NCI-H146 treated with DMSO at 0.1 percent for 48 hours (cell line): ENCODE results near the gene USP7.

Source experiments
- DNase-seq: peaks from one replicate; lab custom pipeline; 2025; ENCODE audit not compliant: unreplicated experiment; lab: John Stamatoyannopoulos, UW

The USP7 gene

DNA sequence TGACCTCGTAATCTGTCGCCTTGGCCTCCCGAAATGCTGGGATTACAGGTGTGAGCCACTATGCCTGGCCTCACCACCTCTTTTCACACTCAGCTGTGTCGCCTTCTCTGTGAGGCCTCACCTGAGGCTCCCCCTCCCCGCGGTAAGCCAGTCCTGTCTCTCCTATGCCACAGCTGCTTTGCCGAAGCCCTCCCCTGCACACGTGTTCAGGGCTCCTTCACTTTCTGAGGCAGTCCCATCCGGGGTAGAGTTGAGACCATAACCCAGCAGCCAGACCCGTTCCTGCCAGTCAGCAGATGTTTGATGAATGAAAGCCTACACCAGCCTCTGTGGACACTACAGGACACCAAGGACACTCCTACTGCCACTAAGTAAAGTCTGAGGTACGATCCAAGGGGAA lies 10.6 kb downstream of the USP7 start:
- DNase-seq: no peak

DNA sequence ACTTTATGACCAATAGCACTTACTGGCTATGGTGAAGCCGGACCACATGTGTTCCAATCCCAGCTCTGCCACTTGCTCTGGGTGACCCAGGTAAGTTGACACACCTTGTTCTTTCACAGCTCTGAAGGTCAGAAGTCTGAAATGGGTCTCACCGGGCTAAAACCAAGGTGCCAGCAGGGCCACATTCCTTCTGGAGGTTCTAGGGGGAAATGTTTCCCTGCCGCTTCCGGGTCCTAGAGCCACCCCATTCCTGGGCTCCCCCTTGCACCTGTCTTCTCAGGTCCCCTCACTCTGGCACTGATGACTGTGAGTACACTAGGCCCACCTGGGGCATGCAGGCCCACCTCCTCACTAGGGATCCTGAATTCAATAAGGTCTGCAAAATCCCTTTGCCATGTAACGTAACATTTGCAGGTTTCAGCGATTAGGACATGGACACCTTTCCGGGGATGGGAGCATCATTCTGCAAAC lies 11.4 kb downstream of the USP7 start:
- no peak for DNase-seq

DNA sequence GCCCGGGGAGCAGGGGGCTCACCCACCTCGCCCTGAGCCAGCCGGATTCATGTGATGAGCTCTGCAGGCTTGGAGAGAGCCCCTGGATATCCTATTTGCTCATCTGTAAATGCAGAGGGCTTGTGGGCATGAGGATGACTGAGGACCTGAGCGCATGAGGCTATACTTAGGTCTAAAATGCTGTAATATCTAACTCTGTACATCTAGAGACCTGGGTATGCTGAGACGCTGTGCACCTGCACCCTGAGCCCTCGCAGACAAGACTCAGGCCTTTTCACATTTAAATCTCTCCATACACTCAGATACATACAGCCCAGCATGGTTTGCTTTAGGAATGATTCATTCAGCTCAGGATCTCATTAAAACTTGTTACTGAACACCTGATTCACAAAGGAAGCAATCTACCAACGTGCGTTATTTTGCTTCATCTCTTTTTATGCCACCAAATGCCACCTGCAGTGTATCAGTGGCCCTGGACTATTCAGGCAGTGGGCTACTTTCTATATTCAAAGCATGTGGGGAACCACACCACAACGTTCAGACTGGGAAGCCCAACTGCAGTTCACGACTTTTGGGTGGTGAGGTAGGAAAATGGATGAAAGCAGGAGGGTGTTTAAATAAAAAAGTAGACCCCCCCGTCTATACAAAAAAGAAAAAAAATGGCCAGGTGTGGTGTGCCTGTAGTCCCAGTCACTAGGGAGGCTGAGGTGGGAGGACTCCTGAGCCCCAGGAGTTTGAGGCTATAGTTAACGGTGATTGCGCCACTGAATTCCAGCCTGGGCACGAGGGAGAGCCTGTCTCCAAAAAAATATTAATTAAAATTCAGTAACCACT lies 12.0 kb downstream of the USP7 start:
- DNase-seq: peak; percentile 24

- DNase-seq: no peak
Observed at GRCh38 chr16:8950580-8951077, 13.1 kb downstream of the USP7 start.

DNA sequence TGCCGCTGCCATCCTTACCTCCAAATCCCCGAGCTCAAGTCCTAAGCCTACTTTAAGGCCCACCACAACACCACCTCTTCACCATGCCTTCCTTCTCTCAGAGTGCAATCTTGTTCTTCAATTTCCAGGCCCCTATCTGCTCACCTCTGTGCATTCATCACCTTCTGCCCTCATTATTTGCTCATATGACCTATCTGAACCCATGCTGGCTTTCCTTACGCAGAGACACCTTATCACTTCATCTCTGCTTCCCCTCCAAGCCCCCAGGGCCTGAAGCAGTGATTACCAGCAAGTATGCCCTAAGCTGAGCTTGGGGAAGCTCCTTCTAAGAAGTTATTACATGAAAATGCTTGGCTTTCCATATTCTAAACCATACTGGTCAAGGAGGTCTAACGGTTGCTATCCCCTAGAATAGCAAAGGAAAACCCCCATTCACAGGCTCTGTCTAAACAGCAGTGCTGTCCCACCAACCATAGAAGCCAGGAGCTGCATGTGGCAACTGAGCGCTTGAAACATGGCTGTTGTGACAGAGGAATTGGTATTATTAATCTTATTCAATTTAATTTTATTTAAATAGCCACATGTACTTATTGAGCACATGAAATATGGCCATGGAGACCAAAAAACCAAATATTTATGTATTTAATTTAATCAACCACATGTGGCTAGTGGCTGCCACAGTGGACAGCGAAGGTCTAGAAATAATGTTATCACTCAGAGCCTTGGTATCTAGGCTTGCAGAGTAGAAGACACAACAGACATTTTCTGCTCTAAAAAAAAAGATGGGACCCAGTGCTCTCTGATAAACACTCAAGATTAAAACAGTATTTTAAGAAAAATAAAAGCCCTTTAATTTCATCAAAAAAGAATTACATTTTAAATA lies 13.9 kb downstream of the USP7 start:
- no peak for DNase-seq

GRCh38 chr16:8948831-8949230 lies 14.9 kb downstream of the USP7 start:
- no peak for DNase-seq

DNA sequence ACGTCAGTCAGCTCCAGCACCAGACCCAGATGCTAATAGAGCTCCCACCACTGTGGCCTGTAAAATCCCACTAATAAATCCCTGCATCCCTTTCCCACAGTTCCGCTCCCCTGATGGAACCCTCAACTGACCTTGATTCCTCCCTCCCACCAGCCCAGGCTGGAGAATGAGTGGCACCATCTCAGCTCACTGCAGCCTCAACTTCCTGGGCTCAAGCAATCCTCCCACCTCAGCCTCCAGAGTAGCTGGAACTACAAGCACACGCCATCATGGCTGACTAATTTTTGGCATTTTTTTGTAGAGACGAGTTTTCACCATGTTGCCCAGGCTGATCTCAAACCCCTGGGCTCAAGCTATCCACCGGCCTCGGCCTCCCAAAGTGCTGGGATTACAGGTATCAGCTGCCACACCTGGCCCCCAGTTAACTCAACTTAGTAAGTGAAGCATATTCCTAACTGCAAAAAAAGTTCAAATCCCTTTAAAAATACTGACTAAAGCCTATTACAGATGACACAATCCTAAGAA lies 15.6 kb downstream of the USP7 start:
- DNase-seq: no peak

GRCh38 chr16:8946544-8946943 lies 17.2 kb downstream of the USP7 start:
- no peak for DNase-seq

DNA sequence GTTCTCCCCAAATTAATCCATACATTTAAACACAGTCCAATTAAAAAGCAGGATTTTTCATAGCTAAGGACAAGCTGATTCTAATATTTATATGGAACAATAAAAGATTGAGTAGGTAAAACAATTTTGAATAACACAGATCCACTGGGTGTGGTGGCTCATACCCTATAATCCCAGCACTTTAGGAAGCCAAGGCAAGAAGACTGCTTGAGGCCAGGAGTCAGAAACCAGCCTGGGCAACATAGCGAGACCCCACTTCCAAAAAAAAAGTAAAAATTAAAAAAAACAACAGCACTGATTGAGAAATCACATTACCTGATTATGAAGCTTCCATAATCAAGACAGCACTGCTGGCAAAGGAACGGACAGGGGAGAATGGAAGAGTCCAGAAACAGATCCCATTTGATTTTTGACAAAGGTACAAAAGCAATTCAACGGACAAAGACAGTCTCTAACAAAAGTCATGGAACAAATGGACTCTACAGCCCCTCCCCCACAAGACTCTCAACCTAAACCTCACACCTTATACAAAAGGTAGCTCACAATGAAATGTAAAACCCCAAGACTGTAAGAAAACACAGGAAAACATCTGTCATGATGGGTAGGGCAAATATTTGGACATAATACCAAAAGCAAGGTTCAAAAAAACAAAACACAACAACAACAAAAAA lies 17.9 kb downstream of the USP7 start:
- no peak for DNase-seq

GRCh38 chr16:8943966-8944759 lies 19.5 kb downstream of the USP7 start:
- DNase-seq: no peak

DNA sequence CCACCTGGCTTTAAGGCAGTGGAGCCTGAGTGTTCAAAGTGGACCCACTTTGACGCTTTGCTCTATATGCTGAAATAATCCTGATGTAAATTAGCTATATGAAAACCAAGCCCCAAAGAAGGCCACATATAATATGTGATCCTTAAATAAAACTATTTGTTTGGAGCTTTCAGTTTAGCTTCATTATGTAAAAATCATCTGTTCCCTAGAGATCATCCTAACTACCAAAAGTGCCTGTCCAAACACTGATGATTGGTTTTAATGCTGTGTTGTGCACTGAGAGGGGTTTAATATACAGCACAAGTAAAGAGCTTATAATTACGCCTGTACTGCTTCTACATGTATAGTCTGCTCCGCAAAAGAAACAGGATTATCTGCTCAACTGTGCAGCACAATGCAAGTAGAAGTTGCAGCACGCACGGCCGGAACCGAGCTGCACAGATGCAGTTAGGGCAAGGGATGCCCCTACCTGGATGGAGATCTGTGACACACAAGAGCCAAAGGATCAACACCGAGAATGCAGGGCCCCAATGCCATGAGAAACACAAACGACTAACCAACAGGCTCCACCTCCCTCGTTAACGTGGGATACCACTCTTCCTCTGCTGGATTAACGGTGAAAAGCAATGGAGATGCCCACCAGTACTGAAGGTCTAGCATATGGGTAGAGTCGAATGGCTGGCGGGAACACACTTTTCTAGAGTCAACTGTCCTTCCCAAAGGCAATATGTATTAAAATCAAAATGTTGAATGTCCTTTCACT lies 20.5 kb downstream of the USP7 start:
- no peak for DNase-seq

GRCh38 chr16:8941718-8942344 lies 21.9 kb downstream of the USP7 start:
- no peak for DNase-seq

GRCh38 chr16:8937803-8938202 lies 25.9 kb downstream of the USP7 start:
- no peak for DNase-seq

GRCh38 chr16:8936421-8936820 lies 27.3 kb downstream of the USP7 start:
- no peak for DNase-seq

DNA sequence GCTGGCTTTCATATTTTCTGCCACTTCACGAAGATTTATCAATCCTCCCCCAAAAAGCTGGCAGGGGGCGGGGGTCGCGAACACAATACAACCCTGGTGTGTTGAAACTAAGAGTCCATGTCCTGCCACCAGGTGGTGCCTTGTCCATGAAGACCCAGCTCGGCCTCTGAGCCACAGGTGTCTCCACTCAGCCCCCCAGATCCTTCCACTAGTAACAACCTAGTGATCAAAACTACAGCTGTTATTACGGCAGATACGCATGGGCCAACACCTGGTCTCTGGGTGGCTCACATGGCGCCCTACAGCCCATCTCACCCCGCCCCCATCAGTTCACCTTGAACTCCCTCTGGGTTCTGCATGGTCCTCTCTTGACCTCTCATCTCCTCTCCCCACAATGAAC lies 27.7 kb downstream of the USP7 start:
- no peak for DNase-seq

- no peak for DNase-seq
Observed at GRCh38 chr16:8934601-8935000, 29.1 kb downstream of the USP7 start.

GRCh38 chr16:8931859-8932258 lies 31.8 kb downstream of the USP7 start:
- no peak for DNase-seq

- no peak for DNase-seq
Observed at GRCh38 chr16:8929086-8929748, 34.5 kb downstream of the USP7 start.
